Sigmoid colon (tissue), 7 donors: ENCODE data around the gene NIPA2. TPM values are rescaled to one million over a fixed set of nuclear protein-coding genes. Genes with fewer than 3 reads are reported as not detected.

ENCODE experiments used
- DNase-seq: peaks from one replicate; pipeline ENCODE4 v3.0.0-alpha.2; 2019
- H3K27ac ChIP-seq, 4 donors: fragments of 200-600 bp; sonication (generic); one replicate each; pipeline ENCODE4 v1.5.1; 2016 to 2019; ENCODE audit warnings: mild to moderate bottlenecking in 1 of 4
- H3K27me3 ChIP-seq, 3 donors: fragments of 200-600 bp; sonication (generic); one replicate each; pipeline ENCODE4 v1.5.1; 2019; ENCODE audit warnings: mild to moderate bottlenecking in 1 of 3
- H3K36me3 ChIP-seq, 4 donors: fragments of 200-600 bp; sonication (generic); one replicate each; pipeline ENCODE4 v1.5.1; 2016 to 2019
- H3K4me1 ChIP-seq, 4 donors: fragments of 200-600 bp; sonication (generic); one replicate each; pipeline ENCODE4 v1.5.1; 2017 to 2019
- H3K4me3 ChIP-seq, 4 donors: fragments of 200-600 bp; sonication (generic); one replicate each; pipeline ENCODE4 v1.5.1; 2017 to 2019; ENCODE audit warnings: mild to moderate bottlenecking in 2 of 4, moderate library complexity in 1 of 4
- H3K9me3 ChIP-seq, 4 donors: fragments of 200-600 bp in 3 of 4; sonication (generic) in 3 of 4; one replicate each; pipeline versions ENCODE4 v1.5.1 to v1.6.1; 2013 to 2019
- EP300 ChIP-seq, 4 donors: sonication (generic); formaldehyde crosslinking; IDR thresholded peaks; one replicate each; pipeline ENCODE4 v1.6.1; 2017; ENCODE audit warnings: antibody characterized with exemption in 4 of 4
- POLR2A ChIP-seq, 2 donors: fragments of 450-650 bp; IDR thresholded peaks; one replicate each; pipeline ENCODE4 v1.6.1; 2016; ENCODE audit warnings: antibody characterized with exemption in 2 of 2, mild to moderate bottlenecking in 2 of 2, moderate library complexity in 2 of 2
- POLR2AphosphoS5 ChIP-seq, 4 donors: sonication (generic); formaldehyde crosslinking; IDR thresholded peaks; one replicate each; pipeline ENCODE4 v1.6.1; 2017; ENCODE audit warnings: antibody characterized with exemption in 4 of 4
- WGBS, 2 donors: extraction: QIAGEN DNeasy Blood & Tissue Kit; methylation state at CpG; one replicate each; pipeline ENCODE4 v1.1.7; 2013; 5-methylcytosine and 5-hydroxymethylcytosine counted together
- intact Hi-C: fragments of 100-400 bp; cut with DNase I; formaldehyde crosslinking; loops from one replicate; pipeline ENCODE4 v1.15.1; 2023
- polyA plus RNA-seq, 3 donors: library from polyadenylated mRNA; stranded (reverse); fragments of 200-250 nt; gene quantifications; one replicate each; pipeline ENCODE4 v1.2.3, GENCODE V29; 2013
- total RNA-seq, 4 donors: library from RNA; depleted of rRNA; stranded (reverse); fragments of >200 nt; gene quantifications; one replicate each; pipeline ENCODE4 v1.1.0, GENCODE V29; 2016
- TF ChIP-seq, protein P1 (sequence below), 4 experiments: fragments of 450-650 bp in 3 of 4; fragments of 200-600 bp in 1 of 4; IDR thresholded peaks; one replicate each; pipeline ENCODE4 v1.5.1; 2016 to 2019; ENCODE audit warnings: antibody characterized with exemption in 4 of 4, mild to moderate bottlenecking in 3 of 4, moderate library complexity in 2 of 4
- donor health status: healthy with polysubstance abuse.
- donor health status: Bipolar disorder and iron deficiency.
- donor health status: healthy.

NIPA2 gene
- total and polyA plus RNA-seq, 7 donors, result 15.0 to 47.1 (median 25.5) TPM

- DNase-seq, result no peak
- Histone ChIP-seq H3K27me3 (no peaks in the 10 kb centered on the region), H3K9me3 (no peaks in the 10 kb centered on the region), H3K4me1 (peaks cover 0 to 6% (median 3%) of the 10 kb centered on the region in 4 donors), H3K27ac (no peak overlapping the region), H3K4me3 (no peak overlapping the region), H3K36me3 (peaks cover 0 to 5% (median 0%) of the 10 kb centered on the region in 4 donors)
- 21 to 72% methylated on average over 4 of the region's 4 CpGs for WGBS, 2 donors
- no peak for TF ChIP-seq EP300 (IDR thresholded peaks at IDR 0.05)
- TF ChIP-seq, protein P1, sequence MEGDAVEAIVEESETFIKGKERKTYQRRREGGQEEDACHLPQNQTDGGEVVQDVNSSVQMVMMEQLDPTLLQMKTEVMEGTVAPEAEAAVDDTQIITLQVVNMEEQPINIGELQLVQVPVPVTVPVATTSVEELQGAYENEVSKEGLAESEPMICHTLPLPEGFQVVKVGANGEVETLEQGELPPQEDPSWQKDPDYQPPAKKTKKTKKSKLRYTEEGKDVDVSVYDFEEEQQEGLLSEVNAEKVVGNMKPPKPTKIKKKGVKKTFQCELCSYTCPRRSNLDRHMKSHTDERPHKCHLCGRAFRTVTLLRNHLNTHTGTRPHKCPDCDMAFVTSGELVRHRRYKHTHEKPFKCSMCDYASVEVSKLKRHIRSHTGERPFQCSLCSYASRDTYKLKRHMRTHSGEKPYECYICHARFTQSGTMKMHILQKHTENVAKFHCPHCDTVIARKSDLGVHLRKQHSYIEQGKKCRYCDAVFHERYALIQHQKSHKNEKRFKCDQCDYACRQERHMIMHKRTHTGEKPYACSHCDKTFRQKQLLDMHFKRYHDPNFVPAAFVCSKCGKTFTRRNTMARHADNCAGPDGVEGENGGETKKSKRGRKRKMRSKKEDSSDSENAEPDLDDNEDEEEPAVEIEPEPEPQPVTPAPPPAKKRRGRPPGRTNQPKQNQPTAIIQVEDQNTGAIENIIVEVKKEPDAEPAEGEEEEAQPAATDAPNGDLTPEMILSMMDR (IDR thresholded peaks at IDR 0.05), result no peak
- no peak for TF ChIP-seq POLR2A (IDR thresholded peaks at IDR 0.05)
- TF ChIP-seq POLR2AphosphoS5 (IDR thresholded peaks at IDR 0.05), result no peak
- intact Hi-C loops, result no loop called here
These were observed 30.2 kb upstream of the NIPA2 start for GRCh38 chr15:22808240-22808639.

DNA sequence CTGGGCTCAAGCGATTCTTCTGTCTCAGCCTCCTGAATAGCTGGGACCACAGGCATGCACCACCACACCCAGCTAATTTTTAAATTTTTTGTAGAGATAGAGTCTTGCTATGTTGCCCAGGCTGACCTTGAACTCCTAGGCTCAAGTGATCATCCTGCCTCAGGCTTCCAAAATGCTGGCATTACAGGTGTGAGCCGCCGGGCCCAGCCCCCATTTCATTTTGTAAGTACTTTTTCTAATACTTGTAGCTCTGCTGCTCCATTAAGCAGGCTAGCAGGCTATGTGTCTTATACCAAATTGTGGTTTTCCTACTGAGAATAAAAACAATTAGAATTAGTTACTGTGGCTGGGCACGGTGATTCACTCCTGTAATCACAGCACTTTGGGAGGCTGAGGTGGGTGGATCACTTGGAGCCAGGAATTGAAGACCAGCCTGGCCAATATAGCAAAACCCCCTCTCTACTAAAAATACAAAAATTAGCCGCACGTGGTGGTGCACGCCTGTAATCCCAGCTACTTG, 29.6 kb upstream of the NIPA2 start:
- intact Hi-C loops, result no loop called here
- H3K4me1 ChIP-seq, result peaks cover 0 to 6% (median 3%) of the 10 kb centered on the region in 4 donors
- no peaks in the 10 kb centered on the region for H3K27me3 ChIP-seq
- no peak for DNase-seq
- 79 to 85% methylated on average over 7 of the region's 7 CpGs for WGBS, 2 donors
- no peaks in the 10 kb centered on the region for H3K9me3 ChIP-seq
- peaks cover 0 to 8% (median 2%) of the 10 kb centered on the region in 4 donors for H3K36me3 ChIP-seq
- H3K4me3 ChIP-seq, result no peak overlapping the region
- TF ChIP-seq, protein P1 (IDR thresholded peaks at IDR 0.05), result no peak
- TF ChIP-seq POLR2A (IDR thresholded peaks at IDR 0.05) (no peak), EP300 (IDR thresholded peaks at IDR 0.05) (no peak), POLR2AphosphoS5 (IDR thresholded peaks at IDR 0.05) (no peak)
- H3K27ac ChIP-seq, result no peak overlapping the region

GRCh38 chr15:22810033-22810852, 28.2 kb upstream of the NIPA2 start:
- Histone ChIP-seq H3K4me1 (peaks cover 0 to 6% (median 3%) of the 10 kb centered on the region in 4 donors), H3K27me3 (no peaks in the 10 kb centered on the region), H3K36me3 (peaks cover 0 to 13% (median 3%) of the 10 kb centered on the region in 4 donors), H3K4me3 (no peak overlapping the region), H3K27ac (no peak overlapping the region), H3K9me3 (no peaks in the 10 kb centered on the region)
- 68 to 83% methylated on average over 10 of the region's 10 CpGs for WGBS, 2 donors
- no peak for TF ChIP-seq EP300 (IDR thresholded peaks at IDR 0.05)
- no peak for TF ChIP-seq POLR2A (IDR thresholded peaks at IDR 0.05)
- TF ChIP-seq POLR2AphosphoS5 (IDR thresholded peaks at IDR 0.05), result no peak
- TF ChIP-seq, protein P1 (IDR thresholded peaks at IDR 0.05), result no peak
- no peak for DNase-seq
- intact Hi-C loops, result no loop called here

- no peaks in the 10 kb centered on the region for H3K27me3 ChIP-seq
- peaks cover 0 to 6% (median 3%) of the 10 kb centered on the region in 4 donors for H3K4me1 ChIP-seq
- intact Hi-C loops, result no loop called here
- no peaks in the 10 kb centered on the region for H3K9me3 ChIP-seq
- DNase-seq, result no peak
- H3K27ac ChIP-seq, result no peak overlapping the region
- WGBS, 2 donors, result 96% methylated on average over 8 of the region's 8 CpGs
- TF ChIP-seq, protein P1 (IDR thresholded peaks at IDR 0.05), result no peak
- TF ChIP-seq POLR2AphosphoS5 (IDR thresholded peaks at IDR 0.05) (no peak), POLR2A (IDR thresholded peaks at IDR 0.05) (no peak), EP300 (IDR thresholded peaks at IDR 0.05) (no peak)
- H3K36me3 ChIP-seq, result peaks cover 0 to 19% (median 3%) of the 10 kb centered on the region in 4 donors
- no peak overlapping the region for H3K4me3 ChIP-seq
These were observed 27.6 kb upstream of the NIPA2 start for GRCh38 chr15:22810853-22811338.
